ENCODE data around the gene PPP1R9B. TPM values are rescaled to one million over a fixed set of nuclear protein-coding genes. Genes with fewer than 3 reads are reported as not detected.

The PPP1R9B gene
- total RNA-seq, 1 donor from 2014 or later: 63.5 TPM

- no peak for TF ChIP-seq CTCF (IDR thresholded peaks at IDR 0.05)
- H3K27ac ChIP-seq: no peak overlapping the region
- peaks cover 50 to 58% of the 10 kb centered on the region in 2 donors for H3K36me3 ChIP-seq
- intact Hi-C loops (cut with DNase I): no loop called here
- DNase-seq (ENCODE audit: low spot score in 2 of 2): no peak
- H3K4me3 ChIP-seq: no peak overlapping the region
- H3K9me3 ChIP-seq: no peaks in the 10 kb centered on the region
- H3K27me3 ChIP-seq: no peaks in the 10 kb centered on the region
- peaks cover 4 to 12% of the 10 kb centered on the region in 2 donors for H3K4me1 ChIP-seq
These were observed 43.9 kb downstream of the PPP1R9B start for GRCh38 chr17:50106393-50107131.

GRCh38 chr17:50105811-50106210 lies 44.7 kb downstream of the PPP1R9B start:
- Histone ChIP-seq H3K4me3 (no peak overlapping the region), H3K9me3 (no peaks in the 10 kb centered on the region), H3K27me3 (no peaks in the 10 kb centered on the region), H3K36me3 (peaks cover 54 to 61% of the 10 kb centered on the region in 2 donors), H3K4me1 (peaks cover 3 to 12% of the 10 kb centered on the region in 2 donors), H3K27ac (no peak overlapping the region)
- no peak for TF ChIP-seq CTCF (IDR thresholded peaks at IDR 0.05)
- DNase-seq (ENCODE audit: low spot score in 2 of 2): no peak
- intact Hi-C loops (cut with DNase I): no loop called here

GRCh38 chr17:50103941-50104340 lies 46.5 kb downstream of the PPP1R9B start:
- intact Hi-C loops (cut with DNase I): no loop called here
- no peak for DNase-seq (ENCODE audit: low spot score in 2 of 2)
- H3K9me3 ChIP-seq: no peaks in the 10 kb centered on the region
- H3K27me3 ChIP-seq: no peaks in the 10 kb centered on the region
- H3K27ac ChIP-seq: no peak overlapping the region
- H3K4me1 ChIP-seq: peaks cover 3 to 20% of the 10 kb centered on the region in 2 donors
- peaks cover 47 to 50% of the 10 kb centered on the region in 2 donors for H3K36me3 ChIP-seq
- no peak for TF ChIP-seq CTCF (IDR thresholded peaks at IDR 0.05)
- H3K4me3 ChIP-seq: no peak overlapping the region

- TF ChIP-seq CTCF (IDR thresholded peaks at IDR 0.05): no peak
These were observed 47.2 kb downstream of the PPP1R9B start for GRCh38 chr17:50103252-50103651.

GRCh38 chr17:50102164-50102991 lies 48.1 kb downstream of the PPP1R9B start:
- H3K27ac ChIP-seq: peak overlapping the region; percentile 56 to 66
- H3K4me3 ChIP-seq: no peak overlapping the region
- no peak for DNase-seq (ENCODE audit: low spot score in 2 of 2)
- H3K4me1 ChIP-seq: peaks cover 3 to 20% of the 10 kb centered on the region in 2 donors
- no peak for TF ChIP-seq CTCF (IDR thresholded peaks at IDR 0.05)
- intact Hi-C loops (cut with DNase I): no loop called here
- no peaks in the 10 kb centered on the region for H3K9me3 ChIP-seq
- H3K27me3 ChIP-seq: no peaks in the 10 kb centered on the region
- H3K36me3 ChIP-seq: peaks cover 47 to 48% of the 10 kb centered on the region in 2 donors

More at GRCh38 chr17:50103252-50103651, 47.2 kb downstream of the PPP1R9B start:
- no peak for DNase-seq (ENCODE audit: low spot score in 2 of 2)
- intact Hi-C loops (cut with DNase I): no loop called here
- no peak overlapping the region for H3K4me3 ChIP-seq
- H3K36me3 ChIP-seq: peaks cover 47 to 48% of the 10 kb centered on the region in 2 donors
- peak overlapping the region in 1 of 2 donors; percentile 32 for H3K27ac ChIP-seq
- peaks cover 3 to 20% of the 10 kb centered on the region in 2 donors for H3K4me1 ChIP-seq
- H3K9me3 ChIP-seq: no peaks in the 10 kb centered on the region
- H3K27me3 ChIP-seq: no peaks in the 10 kb centered on the region
